Measurements from ENCODE around the gene PDGFB. TPM values are rescaled to one million over a fixed set of nuclear protein-coding genes. Genes with fewer than 3 reads are reported as not detected.
A peak's percentile ranks its signal among the peaks of the same experiment; 100 is the strongest.

The PDGFB gene
- total RNA-seq, 2 donors from 2014 or later, result 10.8 to 12.6 TPM

GRCh38 chr22:39256186-39256552, 11.4 kb upstream of the PDGFB start:
- peaks cover under 1% of the 10 kb centered on the region for H3K9me3 ChIP-seq
- no peak for TF ChIP-seq CTCF (IDR thresholded peaks at IDR 0.05)
- H3K36me3 ChIP-seq, result no peaks in the 10 kb centered on the region
- DNase-seq (ENCODE audit: low spot score), result no peak
- peaks cover 32 to 47% of the 10 kb centered on the region in 2 donors for H3K4me1 ChIP-seq (ENCODE audit: control insufficient read depth in 1 of 2, low read depth in 2 of 2)
- ATAC-seq (ENCODE audit: insufficient number of reproducible peaks, low FRiP score, low read depth), result no peak
- no peak overlapping the region for H3K4me3 ChIP-seq
- H3K27me3 ChIP-seq (replicated peaks; ENCODE audit: insufficient read depth), result no peaks in the 10 kb centered on the region
- no peak overlapping the region for H3K27ac ChIP-seq

- H3K4me1 ChIP-seq (ENCODE audit: control insufficient read depth in 1 of 2, low read depth in 2 of 2), result peaks cover 32 to 47% of the 10 kb centered on the region in 2 donors
- H3K27ac ChIP-seq, result peak overlapping the region; percentile 74 to 75
- H3K4me3 ChIP-seq, result no peak overlapping the region
- no peaks in the 10 kb centered on the region for H3K36me3 ChIP-seq
- no peaks in the 10 kb centered on the region for H3K9me3 ChIP-seq
- ATAC-seq (ENCODE audit: insufficient number of reproducible peaks, low FRiP score, low read depth) (no peak), DNase-seq (ENCODE audit: low spot score) (no peak)
- no peak for TF ChIP-seq CTCF (IDR thresholded peaks at IDR 0.05)
- no peaks in the 10 kb centered on the region for H3K27me3 ChIP-seq (replicated peaks; ENCODE audit: insufficient read depth)
These were observed 10.8 kb upstream of the PDGFB start for GRCh38 chr22:39255449-39256185.

GRCh38 chr22:39254789-39255298, 10.1 kb upstream of the PDGFB start:
- Histone ChIP-seq H3K4me1 (ENCODE audit: control insufficient read depth in 1 of 2, low read depth in 2 of 2) (peaks cover 32 to 47% of the 10 kb centered on the region in 2 donors), H3K27me3 (replicated peaks; ENCODE audit: insufficient read depth) (no peaks in the 10 kb centered on the region), H3K27ac (peak overlapping the region; percentile 74 to 75), H3K4me3 (no peak overlapping the region), H3K36me3 (no peaks in the 10 kb centered on the region), H3K9me3 (no peaks in the 10 kb centered on the region)
- no peak for TF ChIP-seq CTCF (IDR thresholded peaks at IDR 0.05)
- ATAC-seq (ENCODE audit: insufficient number of reproducible peaks, low FRiP score, low read depth), result no peak
- DNase-seq (ENCODE audit: low spot score), result no peak

GRCh38 chr22:39254122-39254521, 9.3 kb upstream of the PDGFB start:
- ATAC-seq (ENCODE audit: insufficient number of reproducible peaks, low FRiP score, low read depth) (no peak), DNase-seq (ENCODE audit: low spot score) (no peak)
- no peak for TF ChIP-seq CTCF (IDR thresholded peaks at IDR 0.05)
- Histone ChIP-seq H3K4me1 (ENCODE audit: control insufficient read depth in 1 of 2, low read depth in 2 of 2) (peaks cover 32 to 47% of the 10 kb centered on the region in 2 donors), H3K4me3 (no peak overlapping the region), H3K27me3 (replicated peaks; ENCODE audit: insufficient read depth) (no peaks in the 10 kb centered on the region), H3K36me3 (no peaks in the 10 kb centered on the region), H3K27ac (peak overlapping the region; percentile 74 to 75), H3K9me3 (no peaks in the 10 kb centered on the region)

GRCh38 chr22:39253435-39254070, 8.8 kb upstream of the PDGFB start:
- DNase-seq (ENCODE audit: low spot score) (peak; percentile 58), ATAC-seq (ENCODE audit: insufficient number of reproducible peaks, low FRiP score, low read depth) (peak; percentile 78)
- Histone ChIP-seq H3K4me1 (ENCODE audit: control insufficient read depth in 1 of 2, low read depth in 2 of 2) (peaks cover 32 to 47% of the 10 kb centered on the region in 2 donors), H3K27me3 (replicated peaks; ENCODE audit: insufficient read depth) (no peaks in the 10 kb centered on the region), H3K27ac (peak overlapping the region; percentile 74 to 75), H3K36me3 (no peaks in the 10 kb centered on the region), H3K9me3 (no peaks in the 10 kb centered on the region), H3K4me3 (peak overlapping the region; percentile 43)
- no peak for TF ChIP-seq CTCF (IDR thresholded peaks at IDR 0.05)

Measured in thoracic aorta (tissue), 2 donors.